ENCODE results near the gene TACC3.

DNA sequence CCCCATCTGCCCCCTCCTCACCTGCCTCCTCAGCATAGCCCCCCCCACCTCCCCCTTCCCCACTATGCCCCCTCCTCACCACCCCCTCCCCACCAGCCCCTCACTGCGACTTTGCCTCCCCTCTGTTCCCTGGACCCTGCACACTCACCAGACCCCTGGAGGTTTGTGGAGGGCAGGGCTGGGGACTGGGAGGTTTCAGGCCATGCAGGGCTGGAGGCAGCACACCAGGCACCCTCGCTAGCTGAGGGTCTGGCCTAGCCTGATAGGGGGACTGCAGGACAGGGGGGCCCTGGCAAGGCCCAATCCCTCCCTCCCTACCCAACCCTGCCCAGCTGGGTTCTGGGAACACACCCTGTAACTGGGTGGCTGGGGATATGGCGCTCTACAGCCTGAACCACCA, 28.0 kb downstream of the TACC3 start:
- no peak for TF ChIP-seq POLR2A (IDR thresholded peaks at IDR 0.05)
- TF ChIP-seq EP300 (IDR thresholded peaks at IDR 0.05) = no peak
- TF ChIP-seq, protein P1, sequence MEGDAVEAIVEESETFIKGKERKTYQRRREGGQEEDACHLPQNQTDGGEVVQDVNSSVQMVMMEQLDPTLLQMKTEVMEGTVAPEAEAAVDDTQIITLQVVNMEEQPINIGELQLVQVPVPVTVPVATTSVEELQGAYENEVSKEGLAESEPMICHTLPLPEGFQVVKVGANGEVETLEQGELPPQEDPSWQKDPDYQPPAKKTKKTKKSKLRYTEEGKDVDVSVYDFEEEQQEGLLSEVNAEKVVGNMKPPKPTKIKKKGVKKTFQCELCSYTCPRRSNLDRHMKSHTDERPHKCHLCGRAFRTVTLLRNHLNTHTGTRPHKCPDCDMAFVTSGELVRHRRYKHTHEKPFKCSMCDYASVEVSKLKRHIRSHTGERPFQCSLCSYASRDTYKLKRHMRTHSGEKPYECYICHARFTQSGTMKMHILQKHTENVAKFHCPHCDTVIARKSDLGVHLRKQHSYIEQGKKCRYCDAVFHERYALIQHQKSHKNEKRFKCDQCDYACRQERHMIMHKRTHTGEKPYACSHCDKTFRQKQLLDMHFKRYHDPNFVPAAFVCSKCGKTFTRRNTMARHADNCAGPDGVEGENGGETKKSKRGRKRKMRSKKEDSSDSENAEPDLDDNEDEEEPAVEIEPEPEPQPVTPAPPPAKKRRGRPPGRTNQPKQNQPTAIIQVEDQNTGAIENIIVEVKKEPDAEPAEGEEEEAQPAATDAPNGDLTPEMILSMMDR (IDR thresholded peaks at IDR 0.05) = no peak

All from upper lobe of left lung (tissue), 4 donors.